ENCODE measurements around the gene ENDOV. TPM values are rescaled to one million over a fixed set of nuclear protein-coding genes. Genes with fewer than 3 reads are reported as not detected.
"Not testable (repeated sequence)": the region's sequence is repeated elsewhere in the genome, so short reads cannot be mapped to it uniquely, and the experiment has no call there.

The ENDOV gene
- total RNA-seq, 1 donor = 17.8 TPM

DNA sequence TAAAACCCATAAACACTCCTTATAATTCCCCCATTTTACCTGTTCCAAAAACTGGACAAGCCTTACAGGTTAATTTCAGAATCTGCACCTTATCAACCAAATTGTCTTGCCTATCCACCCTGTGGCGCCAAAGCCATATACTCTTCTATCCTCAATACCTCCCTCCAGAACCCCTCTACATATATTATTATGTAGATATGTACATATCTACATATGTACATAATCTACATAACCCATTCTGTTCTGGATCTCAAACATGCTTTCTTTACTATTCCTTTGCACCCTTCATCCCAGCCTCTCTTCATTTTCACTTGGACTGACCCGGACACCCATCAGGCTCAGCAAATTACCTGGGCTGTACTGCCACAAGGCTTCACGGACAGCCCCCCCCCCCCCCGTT, 12.0 kb upstream of the ENDOV start:
- no peak for DNase-seq (ENCODE audit: low read depth)
- no peak overlapping the region for H3K4me3 ChIP-seq (ENCODE audit: low read depth, low read length)
- TF ChIP-seq, protein P1, sequence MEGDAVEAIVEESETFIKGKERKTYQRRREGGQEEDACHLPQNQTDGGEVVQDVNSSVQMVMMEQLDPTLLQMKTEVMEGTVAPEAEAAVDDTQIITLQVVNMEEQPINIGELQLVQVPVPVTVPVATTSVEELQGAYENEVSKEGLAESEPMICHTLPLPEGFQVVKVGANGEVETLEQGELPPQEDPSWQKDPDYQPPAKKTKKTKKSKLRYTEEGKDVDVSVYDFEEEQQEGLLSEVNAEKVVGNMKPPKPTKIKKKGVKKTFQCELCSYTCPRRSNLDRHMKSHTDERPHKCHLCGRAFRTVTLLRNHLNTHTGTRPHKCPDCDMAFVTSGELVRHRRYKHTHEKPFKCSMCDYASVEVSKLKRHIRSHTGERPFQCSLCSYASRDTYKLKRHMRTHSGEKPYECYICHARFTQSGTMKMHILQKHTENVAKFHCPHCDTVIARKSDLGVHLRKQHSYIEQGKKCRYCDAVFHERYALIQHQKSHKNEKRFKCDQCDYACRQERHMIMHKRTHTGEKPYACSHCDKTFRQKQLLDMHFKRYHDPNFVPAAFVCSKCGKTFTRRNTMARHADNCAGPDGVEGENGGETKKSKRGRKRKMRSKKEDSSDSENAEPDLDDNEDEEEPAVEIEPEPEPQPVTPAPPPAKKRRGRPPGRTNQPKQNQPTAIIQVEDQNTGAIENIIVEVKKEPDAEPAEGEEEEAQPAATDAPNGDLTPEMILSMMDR (IDR thresholded peaks at IDR 0.05; ENCODE audit: insufficient read depth, low read length) = no peak

DNA sequence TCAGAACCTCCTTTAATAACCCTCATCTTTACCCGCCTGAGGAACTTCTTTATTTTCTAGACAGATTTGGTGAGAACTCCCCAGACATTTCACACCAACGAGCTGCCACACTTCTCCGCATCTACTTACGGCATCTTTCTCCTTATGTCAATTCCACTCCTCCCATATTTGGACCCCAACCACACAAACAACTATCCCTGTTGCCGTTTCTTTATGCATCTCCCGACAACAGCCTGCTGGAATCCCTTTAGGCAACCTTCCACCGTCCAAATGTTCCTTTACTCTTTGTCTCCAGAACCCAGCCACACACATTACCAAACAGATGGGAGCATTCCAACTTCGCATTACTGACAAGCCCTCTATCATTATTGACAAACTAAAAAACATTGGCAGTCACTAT, 8.8 kb upstream of the ENDOV start:
- TF ChIP-seq, protein P1 (IDR thresholded peaks at IDR 0.05; ENCODE audit: insufficient read depth, low read length) = no peak
- DNase-seq (ENCODE audit: low read depth) = no peak
- H3K4me3 ChIP-seq (ENCODE audit: low read depth, low read length) = no peak overlapping the region

DNA sequence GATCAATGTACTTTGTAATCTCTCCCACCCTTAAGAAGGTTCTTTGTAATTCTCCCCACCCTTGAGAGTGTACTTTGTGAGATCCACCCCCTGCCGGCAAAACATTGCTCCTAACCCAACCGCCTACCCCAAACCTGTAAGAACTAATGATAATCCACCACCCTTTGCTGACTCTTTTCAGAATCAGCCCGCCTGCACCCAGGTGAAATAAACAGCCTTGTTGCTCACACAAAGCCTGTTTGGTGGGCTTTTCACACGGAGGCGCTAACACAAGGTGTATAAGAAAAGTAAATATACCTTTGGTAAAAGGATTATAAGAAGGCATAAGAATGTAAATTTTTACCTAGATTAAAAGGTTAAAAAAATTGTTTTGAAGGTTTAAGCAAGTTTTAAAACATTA, 7.0 kb upstream of the ENDOV start:
- DNase-seq (ENCODE audit: low read depth); H3K4me3 ChIP-seq (ENCODE audit: low read depth, low read length): not testable (repeated sequence)

DNA sequence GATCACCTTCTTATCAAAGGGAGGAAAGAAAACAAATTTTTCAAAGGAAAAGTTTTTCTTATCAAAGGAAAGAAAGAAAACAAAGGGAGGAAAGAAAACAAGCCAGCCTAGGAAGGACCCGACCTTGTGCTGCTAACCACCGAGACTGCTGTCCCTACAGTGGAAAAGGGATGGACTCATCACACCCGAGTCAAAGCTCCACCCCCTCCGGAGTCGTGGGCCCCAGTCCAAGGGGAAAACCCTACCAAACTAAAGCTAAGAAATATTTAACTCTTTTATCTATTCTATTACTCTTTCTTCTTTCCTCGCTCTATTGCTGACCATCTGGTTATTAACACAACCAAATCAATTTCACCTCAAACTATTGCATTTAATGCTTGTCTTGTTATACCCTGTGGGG, 6.1 kb upstream of the ENDOV start:
- TF ChIP-seq, protein P1 (IDR thresholded peaks at IDR 0.05; ENCODE audit: insufficient read depth, low read length) = no peak
- DNase-seq (ENCODE audit: low read depth) = peak; percentile 9
- no peak overlapping the region for H3K4me3 ChIP-seq (ENCODE audit: low read depth, low read length)

DNA sequence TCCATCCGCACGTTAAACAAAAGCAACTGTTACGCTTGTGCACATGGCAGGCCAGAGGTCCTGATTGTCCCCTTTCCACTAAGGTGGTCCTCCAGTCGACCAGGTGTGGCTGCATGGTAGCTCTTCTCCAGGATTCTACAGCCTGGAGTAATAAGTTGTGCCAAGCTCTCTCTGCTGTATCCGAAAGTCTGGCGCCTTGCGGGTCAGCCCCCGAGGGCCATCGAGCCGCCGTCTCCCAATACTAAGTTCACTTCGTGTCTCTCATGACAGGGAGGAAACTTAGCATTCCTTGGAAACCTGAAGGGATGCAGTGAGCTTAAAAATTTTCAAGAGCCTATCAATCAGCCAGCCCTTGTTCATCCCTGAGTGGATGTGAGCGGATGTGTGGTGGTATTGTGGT, 5.3 kb upstream of the ENDOV start:
- no peak overlapping the region for H3K4me3 ChIP-seq (ENCODE audit: low read depth, low read length)
- DNase-seq (ENCODE audit: low read depth) = no peak
- TF ChIP-seq, protein P1 (IDR thresholded peaks at IDR 0.05; ENCODE audit: insufficient read depth, low read length) = no peak

DNA sequence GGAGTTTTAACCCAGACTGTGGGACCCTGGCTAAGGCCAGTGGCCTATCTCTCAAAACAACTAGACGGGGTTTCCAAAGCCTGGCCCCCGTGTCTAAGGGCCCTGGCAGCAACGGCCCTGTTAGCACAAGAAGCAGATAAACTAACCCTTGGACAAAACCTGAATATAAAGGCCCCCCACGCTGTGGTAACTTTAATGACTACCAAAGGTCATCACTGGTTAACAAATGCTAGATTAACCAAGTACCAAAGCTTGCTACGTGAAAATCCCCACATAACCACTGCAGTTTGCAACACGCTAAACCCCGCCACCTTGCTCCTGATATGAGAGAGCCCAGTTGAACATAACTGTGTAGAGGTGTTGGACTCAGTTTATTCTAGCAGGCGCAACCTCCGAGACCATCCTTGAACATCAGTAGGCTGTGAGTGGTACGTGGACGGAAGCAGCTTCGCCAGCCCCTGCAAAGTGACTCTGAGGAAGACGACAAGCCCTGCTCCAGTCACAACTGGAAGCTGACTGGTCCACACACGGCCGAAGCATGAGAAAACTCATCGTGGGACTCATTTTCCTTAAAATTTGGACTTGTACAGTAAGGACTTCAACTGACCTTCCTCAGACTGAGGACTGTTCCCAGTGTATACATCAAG, 4.4 kb upstream of the ENDOV start:
- H3K4me3 ChIP-seq (ENCODE audit: low read depth, low read length); DNase-seq (ENCODE audit: low read depth): not testable (repeated sequence)

DNA sequence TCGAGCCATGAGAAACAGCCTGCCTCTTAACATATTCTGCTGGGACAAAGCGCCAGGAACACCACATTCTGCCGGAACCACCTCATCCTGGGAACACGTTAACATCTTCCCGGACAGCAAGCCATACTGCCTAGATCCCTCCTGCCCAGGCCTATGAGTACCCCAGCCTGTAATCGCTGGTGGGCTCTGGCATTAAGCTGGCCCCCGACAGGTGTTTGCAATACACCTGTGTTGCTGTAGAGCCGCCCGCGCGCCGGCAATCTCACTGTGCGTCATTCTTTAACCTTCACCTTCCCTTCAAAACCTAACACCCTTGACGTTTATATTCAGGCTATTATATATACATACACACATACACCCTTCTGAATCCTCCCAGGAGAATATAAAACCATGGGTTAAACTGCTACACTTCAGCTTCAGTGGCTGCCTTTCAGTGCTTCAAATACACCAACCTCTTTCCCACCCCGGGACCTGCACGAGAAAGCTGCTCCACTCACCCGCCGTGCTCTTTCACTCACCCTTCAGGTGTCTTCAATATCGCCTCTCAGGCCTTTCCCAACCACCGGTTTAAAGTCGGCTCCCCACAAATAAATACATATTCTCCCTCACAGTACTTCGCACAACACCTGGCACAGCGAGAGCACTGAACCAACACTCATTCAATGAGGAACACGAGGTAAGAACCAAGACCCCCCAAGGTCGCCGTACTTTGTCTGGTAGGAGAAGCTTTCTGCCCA, 1.0 kb upstream of the ENDOV start:
- H3K4me3 ChIP-seq (ENCODE audit: low read depth, low read length) = peak overlapping the region; percentile 98
- no peak for DNase-seq (ENCODE audit: low read depth)
- TF ChIP-seq, protein P1 (IDR thresholded peaks at IDR 0.05; ENCODE audit: insufficient read depth, low read length) = no peak

DNA sequence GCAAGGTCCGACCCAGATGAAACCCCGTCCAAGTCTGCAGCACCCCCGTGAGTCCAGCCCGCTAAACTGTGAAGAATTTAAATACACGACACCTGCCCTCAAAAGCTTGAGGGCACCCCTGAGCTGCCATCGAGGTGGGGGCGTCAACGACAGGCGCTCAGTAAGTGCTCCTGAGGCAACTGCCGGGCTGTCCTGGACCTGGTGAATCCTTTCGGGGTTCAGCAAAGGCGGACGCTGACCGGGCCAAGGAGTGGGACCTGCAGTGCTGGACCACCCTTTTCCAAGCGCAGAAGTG, 512 bp upstream of the ENDOV start:
- TF ChIP-seq, protein P1 (IDR thresholded peaks at IDR 0.05; ENCODE audit: insufficient read depth, low read length) = no peak
- peak overlapping the region; percentile 98 for H3K4me3 ChIP-seq (ENCODE audit: low read depth, low read length)
- no peak for DNase-seq (ENCODE audit: low read depth)
